Right ventricle myocardium inferior (tissue), 1 donor: ENCODE results near the gene PDE1A. TPM values are rescaled to one million over a fixed set of nuclear protein-coding genes. Genes with fewer than 3 reads are reported as not detected.
A peak's percentile ranks its signal among the peaks of the same experiment; 100 is the strongest.
"Not testable (repeated sequence)": the region's sequence is repeated elsewhere in the genome, so short reads cannot be mapped to it uniquely, and the experiment has no call there.

ENCODE experiments used
- ATAC-seq: fragments of 200-7000 bp; cut with Tn5 transposase; one replicate; pipeline ENCODE4 v1.9.1; 2020; ENCODE audit warnings: mild to moderate bottlenecking, moderate library complexity
- DNase-seq: peaks from one replicate; pipeline ENCODE4 v3.0.0; 2021; ENCODE audit errors: missing footprints
- intact Hi-C: fragments of 100-400 bp; cut with DNase I; formaldehyde crosslinking; loops from one replicate; pipeline ENCODE4 v1.11.0; 2022
- total RNA-seq: library from RNA; stranded (reverse); fragmentation: NEBNext Ultra II Directional; extraction: Animal tissue kit (Norgen Biotek cat#: 25700); gene quantifications from one replicate; pipeline ENCODE4 v1.2.1, GENCODE V29; 2021
- donor health status: DM: no; HTN: yes; CAD: no; lungs with severe emphysema.

Gene PDE1A
- total RNA-seq, 1 donor from 2014 or later, result 14.6 TPM

DNA sequence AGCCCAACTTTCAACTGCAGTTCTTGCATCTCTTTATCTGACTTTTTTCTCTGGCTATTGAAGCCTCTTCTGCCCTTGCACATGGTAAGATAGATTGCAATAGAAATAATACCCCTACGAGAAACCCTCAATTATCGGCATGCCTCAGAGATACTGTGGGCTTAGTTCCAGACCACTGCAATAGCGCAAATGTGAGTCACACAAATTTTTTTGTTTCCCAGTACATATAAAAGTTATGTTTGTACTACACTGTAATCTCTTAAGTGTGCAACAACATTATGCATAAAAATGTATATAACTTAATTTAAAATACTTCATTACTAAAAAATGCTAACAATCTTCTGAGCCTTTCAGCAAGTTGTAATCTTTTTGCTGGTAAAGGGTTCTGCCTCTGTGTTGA lies 124.7 kb downstream of the PDE1A start:
- intact Hi-C loops, result loop anchor here (10.0 kb wide), 1 partner anchor 343 kb away; no protein-coding TSS in a partner anchor
- ATAC-seq, result no peak

GRCh38 chr2:182301093-182301492 lies 125.7 kb downstream of the PDE1A start:
- ATAC-seq, result no peak
- DNase-seq, result no peak
- intact Hi-C loops, result loop anchor here (10.0 kb wide), 1 partner anchor 344 kb away; no protein-coding TSS in a partner anchor

More for the DNA sequence above, 124.7 kb downstream of the PDE1A start:
- no peak for DNase-seq

DNA sequence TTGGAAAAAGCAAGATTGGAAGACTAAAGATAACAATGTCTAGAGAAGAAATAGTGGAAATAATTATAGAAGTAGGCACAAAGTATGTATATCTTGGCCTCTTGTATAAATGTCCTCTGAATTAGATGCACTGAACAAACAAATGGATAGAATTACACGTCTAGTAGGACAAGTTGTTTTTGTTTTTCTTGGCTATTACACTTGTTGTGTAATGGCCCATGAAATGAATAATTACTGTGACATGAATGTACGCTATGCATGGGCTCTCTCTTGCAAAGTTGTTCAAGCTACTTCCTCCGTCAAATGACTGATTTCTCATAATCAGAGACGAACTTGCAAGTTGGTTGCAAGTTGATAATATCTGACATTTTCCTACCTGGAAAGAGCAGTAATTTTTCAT lies 126.2 kb downstream of the PDE1A start:
- intact Hi-C loops, result loop anchor here (10.0 kb wide), 1 partner anchor 344 kb away; no protein-coding TSS in a partner anchor
- ATAC-seq (no peak), DNase-seq (no peak)

DNA sequence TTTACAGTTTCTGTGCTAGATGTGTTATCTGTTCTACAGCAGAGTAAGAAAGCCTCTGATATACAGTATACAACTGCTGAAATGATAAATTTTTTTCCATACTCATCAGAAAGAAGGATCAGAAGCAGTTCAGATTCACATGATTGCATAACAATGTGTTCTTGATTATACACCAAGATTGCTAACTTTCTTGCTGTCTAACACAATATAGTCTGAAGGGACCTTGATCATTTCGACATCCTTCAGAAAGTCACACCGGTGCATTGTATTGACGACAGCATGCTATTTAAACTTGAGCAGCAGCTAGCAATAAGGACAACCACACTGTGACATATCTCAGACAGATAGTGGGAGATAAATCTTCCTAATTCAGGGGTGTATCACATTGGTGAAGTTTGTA lies 127.2 kb downstream of the PDE1A start:
- intact Hi-C loops, result loop anchor here (10.0 kb wide), 1 partner anchor 345 kb away; no protein-coding TSS in a partner anchor
- no peak for DNase-seq

DNA sequence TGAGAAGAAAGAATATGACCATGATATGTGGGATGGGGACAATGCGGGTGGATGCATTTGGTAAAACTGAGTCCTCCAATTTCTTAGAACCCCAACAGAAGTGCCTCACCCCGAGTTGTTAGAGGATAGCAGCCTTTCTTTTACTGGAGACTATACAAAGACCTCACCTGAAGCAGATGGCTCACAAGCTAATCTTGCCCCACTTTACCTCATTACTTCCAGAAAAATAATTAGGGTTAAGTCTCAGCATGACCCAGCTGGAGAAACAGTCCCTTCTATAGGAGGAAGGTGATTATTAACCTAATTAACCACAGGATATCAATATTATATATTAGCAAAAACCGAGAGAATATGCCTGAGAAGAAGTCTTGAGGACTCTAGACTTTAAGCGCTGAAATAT lies 128.4 kb downstream of the PDE1A start:
- DNase-seq, result no peak
- no peak for ATAC-seq
- intact Hi-C loops, result no loop called here

More for the DNA sequence above, 127.2 kb downstream of the PDE1A start:
- ATAC-seq, result no peak

DNA sequence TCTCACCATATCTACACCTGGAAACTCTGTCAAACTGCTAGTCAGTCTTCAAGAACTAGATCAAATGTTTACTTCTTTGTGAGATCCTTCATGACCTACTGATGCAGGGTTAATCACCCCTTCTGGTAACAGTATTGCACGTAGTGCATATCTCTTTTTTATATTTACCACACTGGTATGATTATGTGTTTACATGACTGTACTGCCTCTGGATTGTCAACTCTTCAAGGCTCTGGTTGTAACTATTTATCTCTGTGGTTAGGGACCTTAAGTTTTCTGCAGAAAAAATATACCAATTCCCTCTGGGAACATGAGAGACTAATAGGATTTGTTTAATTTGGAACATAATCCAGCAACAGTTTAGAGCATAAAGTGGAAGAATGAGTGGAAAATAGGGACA lies 135.5 kb downstream of the PDE1A start:
- ATAC-seq, result no peak
- intact Hi-C loops, result no loop called here
- no peak for DNase-seq

DNA sequence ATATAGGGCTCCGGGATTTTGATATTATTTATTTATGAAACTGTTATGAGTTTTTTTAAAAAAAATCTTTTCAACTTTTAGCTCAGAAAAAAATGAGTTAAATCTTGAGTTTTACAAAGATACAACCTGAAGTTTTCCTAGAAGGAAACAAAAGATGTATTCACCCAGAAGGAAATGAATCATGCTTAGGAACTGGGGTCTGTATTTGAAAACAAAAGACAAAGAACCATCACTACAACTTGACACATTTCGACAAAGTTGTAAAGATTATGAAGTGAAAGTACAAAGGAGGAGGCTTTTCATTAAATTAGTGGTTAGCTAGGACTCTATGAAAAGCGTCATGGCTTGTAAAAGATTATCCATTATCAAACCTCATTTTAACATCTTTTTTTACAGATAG lies 143.3 kb downstream of the PDE1A start:
- no peak for ATAC-seq
- no peak for DNase-seq
- intact Hi-C loops, result no loop called here

DNA sequence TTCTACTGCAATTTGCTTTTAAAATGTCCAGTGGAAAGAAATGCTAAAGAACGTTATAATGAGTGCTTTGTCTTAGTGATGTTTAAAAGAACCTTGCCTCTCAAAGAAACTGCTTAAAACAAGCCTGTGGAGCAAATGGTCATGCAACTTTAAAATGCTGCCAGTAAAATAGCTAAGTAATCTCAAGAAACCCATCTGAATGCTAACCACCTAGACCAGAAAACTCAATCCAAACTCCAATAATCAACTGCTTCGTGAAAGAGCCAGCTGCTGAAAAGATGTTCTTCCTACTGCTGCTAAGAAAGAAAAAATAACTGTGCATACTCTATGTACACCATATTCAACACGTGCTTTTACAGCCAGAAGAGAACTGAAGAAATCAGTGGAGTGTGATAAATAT lies 145.6 kb downstream of the PDE1A start:
- intact Hi-C loops, result no loop called here
- DNase-seq (no peak), ATAC-seq (no peak)

DNA sequence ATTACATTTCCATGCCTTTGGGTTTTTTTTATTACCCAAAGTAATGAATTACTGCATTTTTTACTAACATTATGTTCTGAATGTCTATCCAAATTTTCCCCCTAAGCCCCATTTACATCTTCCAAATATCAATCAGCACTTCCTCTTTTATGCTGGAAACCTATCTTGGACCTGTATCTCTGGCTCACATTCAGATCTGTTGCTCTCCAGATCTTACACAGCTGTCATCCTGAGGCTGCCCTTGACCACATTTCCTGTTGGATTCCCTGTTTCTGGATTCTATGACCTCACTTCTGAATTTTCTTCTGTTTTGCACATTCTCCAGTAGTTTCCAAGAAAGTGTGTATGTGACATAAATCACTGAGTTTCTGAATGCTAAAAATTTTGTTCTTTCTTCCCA lies 146.7 kb downstream of the PDE1A start:
- intact Hi-C loops, result no loop called here
- DNase-seq, result no peak
- peak; percentile 69 for ATAC-seq

DNA sequence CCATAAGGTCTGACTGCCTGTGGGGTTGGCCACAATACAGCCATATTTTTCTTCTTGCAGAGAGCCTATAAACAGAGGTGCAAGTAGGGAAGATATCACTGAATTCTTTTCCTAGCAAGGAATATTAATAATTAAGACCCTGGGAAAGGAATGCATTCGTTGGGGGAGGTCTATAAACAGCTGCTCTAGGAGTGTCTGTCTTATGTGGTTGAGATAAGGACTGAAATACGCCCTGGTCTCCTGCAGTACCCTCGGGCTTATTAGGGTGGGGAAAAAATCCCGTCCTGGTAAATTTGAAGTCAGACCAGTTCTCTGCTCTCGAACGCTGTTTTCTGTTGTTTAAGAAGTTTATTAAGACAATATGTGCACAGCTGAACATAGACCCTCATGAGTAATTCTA lies 150.2 kb downstream of the PDE1A start:
- intact Hi-C loops, ATAC-seq, DNase-seq: not testable (repeated sequence)

GRCh38 chr2:182267971-182268370 lies 158.9 kb downstream of the PDE1A start:
- ATAC-seq (peak; percentile 56), DNase-seq (no peak)
- intact Hi-C loops, result no loop called here

- ATAC-seq (peak; percentile 65), DNase-seq (no peak)
- intact Hi-C loops, result no loop called here
These were observed 159.9 kb downstream of the PDE1A start for GRCh38 chr2:182266909-182267308.

DNA sequence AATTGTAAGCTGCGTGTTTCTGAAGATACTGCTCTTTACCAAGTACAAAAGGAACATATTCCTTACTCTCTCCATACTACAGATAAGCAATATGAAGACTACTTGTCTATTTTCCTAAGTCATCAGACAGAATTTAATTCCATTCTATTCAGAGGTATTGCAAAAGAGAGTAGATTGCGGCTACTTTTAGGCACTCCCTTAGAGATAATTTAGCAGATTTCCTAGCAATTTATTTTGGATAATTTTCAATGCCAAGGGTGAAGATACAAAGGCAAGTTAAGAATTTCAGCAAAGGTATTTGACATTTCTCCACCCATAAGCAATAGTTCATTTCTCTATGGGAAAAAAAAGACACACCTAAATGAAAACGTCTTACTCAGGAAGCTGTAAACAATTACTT lies 161.1 kb downstream of the PDE1A start:
- ATAC-seq (no peak), DNase-seq (no peak)
- intact Hi-C loops, result no loop called here

GRCh38 chr2:182261860-182262387 lies 164.9 kb downstream of the PDE1A start:
- no peak for DNase-seq
- intact Hi-C loops, result no loop called here
- no peak for ATAC-seq

DNA sequence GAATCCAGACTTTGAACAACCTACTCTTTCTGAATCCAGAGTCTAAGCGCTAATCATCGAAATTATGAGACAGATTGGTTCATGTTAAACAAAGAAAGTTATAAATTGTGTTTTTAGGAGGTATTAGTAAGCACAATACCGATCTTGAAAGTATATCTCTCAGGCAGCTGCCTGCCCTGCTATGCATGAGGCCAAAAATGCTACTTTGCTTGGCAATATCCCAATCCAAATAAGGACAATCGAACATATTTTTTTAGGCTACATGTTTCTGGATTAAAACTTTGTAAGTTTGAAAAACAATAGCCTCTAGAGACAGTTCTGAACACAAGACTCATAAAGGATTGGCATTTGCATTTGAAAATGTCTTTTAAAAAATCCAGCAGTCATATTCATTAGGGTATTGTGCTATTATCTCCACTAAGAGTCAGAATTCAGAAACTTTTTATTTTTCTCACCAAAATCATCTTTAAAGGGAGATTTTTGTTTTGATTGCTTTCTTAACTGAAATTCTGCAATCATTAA lies 167.1 kb downstream of the PDE1A start:
- ATAC-seq (no peak), DNase-seq (no peak)
- intact Hi-C loops, result no loop called here

GRCh38 chr2:182252534-182252933 lies 174.3 kb downstream of the PDE1A start:
- intact Hi-C loops, result loop anchor here (5.0 kb wide), 1 partner anchor 120 kb away; no protein-coding TSS in a partner anchor
- DNase-seq (no peak), ATAC-seq (no peak)

DNA sequence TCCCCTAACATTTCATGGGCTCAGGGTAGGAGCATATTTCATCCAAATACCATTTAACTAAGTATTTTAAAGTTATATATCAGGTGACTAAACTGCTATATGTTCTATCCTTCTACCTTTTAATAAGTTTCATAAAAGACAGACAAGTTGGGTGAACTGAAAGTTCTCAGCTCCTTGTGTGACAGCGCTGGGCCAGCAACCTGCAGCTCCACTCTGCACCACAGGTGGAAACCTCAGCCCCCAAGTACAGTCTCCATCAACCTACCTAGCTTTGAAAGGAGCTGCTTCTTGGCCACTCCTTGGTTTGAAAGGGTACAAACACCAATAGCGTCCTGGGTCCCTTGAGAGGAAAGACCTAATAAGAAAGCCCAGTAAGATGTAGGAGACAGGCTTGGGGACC lies 177.9 kb downstream of the PDE1A start:
- no peak for ATAC-seq
- no peak for DNase-seq
- intact Hi-C loops, result no loop called here

GRCh38 chr2:182248362-182248761 lies 178.5 kb downstream of the PDE1A start:
- intact Hi-C loops, result no loop called here
- ATAC-seq (peak; percentile 34), DNase-seq (no peak)

GRCh38 chr2:182247831-182248230 lies 179.0 kb downstream of the PDE1A start:
- ATAC-seq (no peak), DNase-seq (no peak)
- intact Hi-C loops, result no loop called here

GRCh38 chr2:182245963-182246362 lies 180.9 kb downstream of the PDE1A start:
- ATAC-seq (no peak), DNase-seq (no peak)

DNA sequence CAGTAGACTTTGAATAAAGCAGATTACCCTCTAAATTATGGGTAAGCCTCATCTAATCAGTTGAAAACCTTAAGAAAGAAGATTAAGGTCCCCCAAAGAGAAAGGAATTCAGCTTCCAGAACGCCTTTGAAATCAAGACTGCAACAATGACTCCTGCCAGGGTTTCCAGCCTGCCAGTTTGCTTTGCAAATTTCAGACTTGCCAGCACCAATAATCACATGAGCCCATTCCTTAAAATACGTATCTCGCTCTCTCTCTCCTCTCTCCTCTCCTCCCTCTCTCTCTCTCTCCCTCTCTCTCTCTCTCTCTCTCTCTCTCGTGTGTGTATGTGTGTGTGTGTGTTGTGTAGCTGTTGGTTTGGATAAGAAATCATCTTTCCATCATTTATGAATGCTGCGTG lies 184.2 kb downstream of the PDE1A start:
- no peak for ATAC-seq
- intact Hi-C loops, result loop anchor here (5.0 kb wide), 1 partner anchor 180 kb away; no protein-coding TSS in a partner anchor
- DNase-seq, result no peak

More at GRCh38 chr2:182245963-182246362, 180.9 kb downstream of the PDE1A start:
- intact Hi-C loops, result no loop called here
